GM12891 (cell line): ENCODE measurements around the gene GOLGA8S.

Experiments used
- POLR2A ChIP-seq: IDR thresholded peaks from 2 replicates; pipeline ENCODE4 v1.6.1; 2011; ENCODE audit warnings: low read depth, low read length, control low read depth
- POLR2AphosphoS5 ChIP-seq: IDR thresholded peaks from 2 replicates; pipeline ENCODE4 v1.6.1; 2011; ENCODE audit warnings: low read depth, low read length, control low read depth

- TF ChIP-seq POLR2A: no peak
- TF ChIP-seq POLR2AphosphoS5: no peak
Measured at GRCh38 chr15:23411841-23412240, 57.3 kb downstream of the GOLGA8S start.
